ENCODE results near the gene SSC5D.

SSC5D gene

GRCh38 chr19:55473225-55474012 lies 14.8 kb upstream of the SSC5D start:
- Histone ChIP-seq H3K4me1 (peaks cover 8% of the 10 kb centered on the region), H3K27me3 (ENCODE audit: low read depth) (no peaks in the 10 kb centered on the region), H3K4me3 (no peak overlapping the region), H3K9me3 (no peaks in the 10 kb centered on the region), H3K36me3 (replicated peaks) (no peaks in the 10 kb centered on the region)
- DNase-seq (ENCODE audit: low spot score in 2 of 2), result no peak
- in situ Hi-C loops (cut with MboI; ENCODE audit: low sequenced_read_pairs), result no loop called here

- H3K27me3 ChIP-seq (ENCODE audit: low read depth), result no peaks in the 10 kb centered on the region
- H3K4me3 ChIP-seq, result no peak overlapping the region
- no peaks in the 10 kb centered on the region for H3K36me3 ChIP-seq (replicated peaks)
- DNase-seq (ENCODE audit: low spot score in 2 of 2), result no peak
- in situ Hi-C loops (cut with MboI; ENCODE audit: low sequenced_read_pairs), result no loop called here
- H3K9me3 ChIP-seq, result no peaks in the 10 kb centered on the region
- H3K4me1 ChIP-seq, result peaks cover 8% of the 10 kb centered on the region
These were observed 13.7 kb upstream of the SSC5D start for GRCh38 chr19:55474269-55475265.

- peaks cover 8% of the 10 kb centered on the region for H3K4me1 ChIP-seq
- DNase-seq (ENCODE audit: low spot score in 2 of 2), result peak; percentile 93 to 99
- H3K9me3 ChIP-seq, result no peaks in the 10 kb centered on the region
- H3K27me3 ChIP-seq (ENCODE audit: low read depth), result no peaks in the 10 kb centered on the region
- in situ Hi-C loops (cut with MboI; ENCODE audit: low sequenced_read_pairs), result no loop called here
- H3K4me3 ChIP-seq, result peak within 1 kb of the TSS; percentile 49
- H3K36me3 ChIP-seq (replicated peaks), result no peaks in the 10 kb centered on the region
These were observed 12.0 kb upstream of the SSC5D start, which contains the start of gene ZNF628 for GRCh38 chr19:55476100-55476775. Gene ZNF628 (plus strand): TSS chr19:55476617. CDS start chr19:55479911, 3,294 bp downstream.

GRCh38 chr19:55477905-55478304 lies 10.3 kb upstream of the SSC5D start:
- in situ Hi-C loops (cut with MboI; ENCODE audit: low sequenced_read_pairs), result no loop called here

GRCh38 chr19:55478364-55478763 lies 9.9 kb upstream of the SSC5D start:
- Histone ChIP-seq H3K4me3 (no peak overlapping the region), H3K9me3 (no peaks in the 10 kb centered on the region), H3K4me1 (peaks cover 8% of the 10 kb centered on the region), H3K36me3 (replicated peaks) (0 out of 2 replicates have a peak, but pooled peaks cover 3% of the 10 kb centered on the region), H3K27me3 (ENCODE audit: low read depth) (no peaks in the 10 kb centered on the region)
- DNase-seq (ENCODE audit: low spot score in 2 of 2), result no peak
- in situ Hi-C loops (cut with MboI; ENCODE audit: low sequenced_read_pairs), result no loop called here

More at GRCh38 chr19:55477905-55478304, 10.3 kb upstream of the SSC5D start:
- Histone ChIP-seq H3K36me3 (replicated peaks) (0 out of 2 replicates have a peak, but pooled peaks cover 3% of the 10 kb centered on the region), H3K4me1 (peaks cover 8% of the 10 kb centered on the region), H3K9me3 (no peaks in the 10 kb centered on the region), H3K27me3 (ENCODE audit: low read depth) (no peaks in the 10 kb centered on the region), H3K4me3 (peak overlapping the region; percentile 49)
- DNase-seq (ENCODE audit: low spot score in 2 of 2), result no peak

GRCh38 chr19:55479045-55479444 lies 9.2 kb upstream of the SSC5D start:
- no peak for DNase-seq (ENCODE audit: low spot score in 2 of 2)
- no peaks in the 10 kb centered on the region for H3K9me3 ChIP-seq
- H3K27me3 ChIP-seq (ENCODE audit: low read depth), result no peaks in the 10 kb centered on the region
- in situ Hi-C loops (cut with MboI; ENCODE audit: low sequenced_read_pairs), result no loop called here
- 0 out of 2 replicates have a peak, but pooled peaks cover 3% of the 10 kb centered on the region for H3K36me3 ChIP-seq (replicated peaks)
- H3K4me3 ChIP-seq, result no peak overlapping the region
- peaks cover 8% of the 10 kb centered on the region for H3K4me1 ChIP-seq

- no peaks in the 10 kb centered on the region for H3K9me3 ChIP-seq
- H3K4me1 ChIP-seq, result peaks cover 11% of the 10 kb centered on the region
- no peak overlapping the region for H3K4me3 ChIP-seq
- no peak for DNase-seq (ENCODE audit: low spot score in 2 of 2)
- in situ Hi-C loops (cut with MboI; ENCODE audit: low sequenced_read_pairs), result no loop called here
- H3K27me3 ChIP-seq (ENCODE audit: low read depth), result no peaks in the 10 kb centered on the region
- H3K36me3 ChIP-seq (replicated peaks), result 0 out of 2 replicates have a peak, but pooled peaks cover 3% of the 10 kb centered on the region
These were observed 8.6 kb upstream of the SSC5D start for GRCh38 chr19:55479451-55480230.

DNA sequence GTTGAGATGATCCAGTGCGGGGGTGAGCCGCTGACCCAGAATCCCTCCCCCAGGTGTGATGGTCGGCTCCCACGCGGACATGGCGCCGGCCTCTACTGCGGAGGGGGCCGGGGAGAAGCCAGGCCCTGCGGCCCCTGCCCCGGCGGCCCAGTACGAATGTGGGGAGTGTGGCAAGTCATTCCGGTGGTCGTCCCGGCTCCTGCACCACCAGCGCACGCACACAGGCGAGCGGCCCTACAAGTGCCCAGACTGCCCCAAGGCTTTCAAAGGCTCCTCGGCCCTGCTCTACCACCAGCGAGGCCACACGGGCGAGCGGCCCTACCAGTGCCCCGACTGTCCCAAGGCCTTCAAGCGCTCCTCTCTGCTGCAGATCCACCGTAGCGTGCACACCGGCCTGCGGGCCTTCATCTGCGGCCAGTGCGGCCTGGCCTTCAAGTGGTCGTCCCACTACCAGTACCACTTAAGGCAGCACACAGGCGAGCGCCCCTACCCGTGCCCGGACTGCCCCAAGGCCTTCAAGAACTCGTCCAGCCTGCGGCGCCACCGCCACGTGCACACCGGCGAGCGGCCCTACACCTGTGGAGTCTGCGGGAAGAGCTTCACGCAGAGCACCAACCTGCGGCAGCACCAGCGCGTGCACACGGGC lies 7.0 kb upstream of the SSC5D start:
- DNase-seq (ENCODE audit: low spot score in 2 of 2), result no peak
- in situ Hi-C loops (cut with MboI; ENCODE audit: low sequenced_read_pairs), result no loop called here
- Histone ChIP-seq H3K4me1 (peaks cover 4% of the 10 kb centered on the region; the same call in 1 of the 2 replicates), H3K36me3 (replicated peaks) (0 out of 2 replicates have a peak, but pooled peaks cover 3% of the 10 kb centered on the region), H3K27me3 (ENCODE audit: low read depth) (no peaks in the 10 kb centered on the region), H3K9me3 (no peaks in the 10 kb centered on the region), H3K4me3 (no peak overlapping the region)

GRCh38 chr19:55481794-55482155 lies 6.5 kb upstream of the SSC5D start:
- in situ Hi-C loops (cut with MboI; ENCODE audit: low sequenced_read_pairs), result no loop called here
- no peak overlapping the region for H3K4me3 ChIP-seq

DNA sequence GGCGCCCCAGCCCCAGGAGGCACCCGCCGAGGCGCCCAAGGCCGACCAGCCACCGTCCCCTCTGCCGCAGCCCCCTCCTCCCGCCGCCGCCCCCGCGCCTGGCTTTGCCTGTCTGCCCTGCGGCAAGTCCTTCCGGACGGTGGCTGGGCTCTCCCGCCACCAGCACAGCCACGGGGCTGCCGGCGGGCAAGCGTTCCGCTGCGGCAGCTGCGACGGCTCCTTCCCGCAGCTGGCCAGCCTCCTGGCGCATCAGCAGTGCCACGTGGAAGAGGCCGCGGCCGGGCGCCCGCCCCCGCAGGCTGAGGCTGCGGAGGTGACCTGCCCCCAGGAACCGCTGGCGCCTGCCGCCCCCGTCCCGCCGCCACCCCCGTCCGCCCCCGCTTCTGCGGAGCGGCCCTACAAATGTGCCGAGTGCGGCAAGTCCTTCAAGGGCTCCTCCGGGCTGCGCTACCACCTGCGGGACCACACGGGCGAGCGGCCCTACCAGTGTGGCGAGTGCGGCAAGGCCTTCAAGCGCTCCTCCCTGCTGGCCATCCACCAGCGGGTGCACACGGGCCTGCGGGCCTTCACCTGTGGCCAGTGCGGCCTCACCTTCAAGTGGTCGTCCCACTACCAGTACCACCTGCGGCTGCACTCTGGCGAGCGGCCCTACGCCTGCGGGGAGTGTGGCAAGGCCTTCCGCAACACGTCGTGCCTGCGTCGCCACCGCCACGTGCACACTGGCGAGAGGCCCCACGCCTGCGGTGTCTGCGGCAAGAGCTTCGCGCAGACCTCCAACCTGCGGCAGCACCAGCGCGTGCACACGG lies 5.9 kb upstream of the SSC5D start:
- no peak overlapping the region for H3K4me3 ChIP-seq
- in situ Hi-C loops (cut with MboI; ENCODE audit: low sequenced_read_pairs), result no loop called here
- DNase-seq (ENCODE audit: low spot score in 2 of 2), result no peak
- H3K9me3 ChIP-seq, result no peaks in the 10 kb centered on the region
- no peaks in the 10 kb centered on the region for H3K27me3 ChIP-seq (ENCODE audit: low read depth)
- peaks cover 5% of the 10 kb centered on the region; the same call in 1 of the 2 replicates for H3K36me3 ChIP-seq (replicated peaks)
- peaks cover 4% of the 10 kb centered on the region; the same call in 1 of the 2 replicates for H3K4me1 ChIP-seq

More at GRCh38 chr19:55481794-55482155, 6.5 kb upstream of the SSC5D start:
- H3K36me3 ChIP-seq (replicated peaks), result 0 out of 2 replicates have a peak, but pooled peaks cover 3% of the 10 kb centered on the region
- H3K4me1 ChIP-seq, result peaks cover 4% of the 10 kb centered on the region; the same call in 1 of the 2 replicates
- DNase-seq (ENCODE audit: low spot score in 2 of 2), result no peak
- no peaks in the 10 kb centered on the region for H3K9me3 ChIP-seq
- no peaks in the 10 kb centered on the region for H3K27me3 ChIP-seq (ENCODE audit: low read depth)

GRCh38 chr19:55482967-55483705 lies 5.1 kb upstream of the SSC5D start:
- Histone ChIP-seq H3K4me1 (peaks cover 4% of the 10 kb centered on the region; the same call in 1 of the 2 replicates), H3K4me3 (no peak overlapping the region), H3K27me3 (ENCODE audit: low read depth) (no peaks in the 10 kb centered on the region), H3K9me3 (no peaks in the 10 kb centered on the region), H3K36me3 (replicated peaks) (peaks cover 6% of the 10 kb centered on the region; the same call in 1 of the 2 replicates)
- in situ Hi-C loops (cut with MboI; ENCODE audit: low sequenced_read_pairs), result no loop called here
- no peak for DNase-seq (ENCODE audit: low spot score in 2 of 2)
